Right ventricle myocardium inferior (tissue), 1 donor: ENCODE measurements around the gene MTHFD1L. TPM values are rescaled to one million over a fixed set of nuclear protein-coding genes. Genes with fewer than 3 reads are reported as not detected.
A peak's percentile ranks its signal among the peaks of the same experiment; 100 is the strongest.
"Not testable (repeated sequence)": the region's sequence is repeated elsewhere in the genome, so short reads cannot be mapped to it uniquely, and the experiment has no call there.

Source experiments
- ATAC-seq: fragments of 200-7000 bp; cut with Tn5 transposase; one replicate; pipeline ENCODE4 v1.9.1; 2020; ENCODE audit warnings: mild to moderate bottlenecking, moderate library complexity
- DNase-seq: peaks from one replicate; pipeline ENCODE4 v3.0.0; 2021; ENCODE audit errors: missing footprints
- intact Hi-C: fragments of 100-400 bp; cut with DNase I; formaldehyde crosslinking; loops from one replicate; pipeline ENCODE4 v1.11.0; 2022
- total RNA-seq: library from RNA; stranded (reverse); fragmentation: NEBNext Ultra II Directional; extraction: Animal tissue kit (Norgen Biotek cat#: 25700); gene quantifications from one replicate; pipeline ENCODE4 v1.2.1, GENCODE V29; 2021
- donor health status: DM: no; HTN: yes; CAD: no; lungs with severe emphysema.

Gene MTHFD1L
- total RNA-seq, 1 donor from 2014 or later = 3.4 TPM

GRCh38 chr6:150861448-150862168, 3.9 kb upstream of the MTHFD1L start:
- ATAC-seq, DNase-seq, intact Hi-C loops: not testable (repeated sequence)

GRCh38 chr6:150863213-150863928, 2.1 kb upstream of the MTHFD1L start:
- DNase-seq = no peak
- intact Hi-C loops = no loop called here
- ATAC-seq = no peak

GRCh38 chr6:150865043-150865405, 478 bp upstream of the MTHFD1L start:
- intact Hi-C loops = no loop called here
- ATAC-seq (no peak), DNase-seq (no peak)

- intact Hi-C loops = no loop called here
- peak; percentile 88 for DNase-seq
- ATAC-seq = peak; percentile 87
Measured at GRCh38 chr6:150866147-150866990, 867 bp downstream of the MTHFD1L start.

- intact Hi-C loops = no loop called here
- DNase-seq (no peak), ATAC-seq (no peak)
Measured at GRCh38 chr6:150866991-150867501, 1.5 kb downstream of the MTHFD1L start.

- DNase-seq (no peak), ATAC-seq (no peak)
- intact Hi-C loops = no loop called here
Measured at GRCh38 chr6:150868759-150869158, 3.3 kb downstream of the MTHFD1L start.

- DNase-seq (no peak), ATAC-seq (no peak)
- intact Hi-C loops = loop anchor here (5.0 kb wide), 1 partner anchor 57 kb away; no protein-coding TSS in a partner anchor
Measured at GRCh38 chr6:150874179-150874578, 8.7 kb downstream of the MTHFD1L start.

- ATAC-seq = no peak
- no peak for DNase-seq
- intact Hi-C loops = no loop called here
Measured at GRCh38 chr6:150875841-150876240, 10.3 kb downstream of the MTHFD1L start.

- intact Hi-C loops = no loop called here
- ATAC-seq (peak; percentile 91), DNase-seq (peak; percentile 77)
Measured at GRCh38 chr6:150876598-150876997, 11.1 kb downstream of the MTHFD1L start.

GRCh38 chr6:150877928-150878327, 12.4 kb downstream of the MTHFD1L start:
- DNase-seq (no peak), ATAC-seq (no peak)
- intact Hi-C loops = no loop called here

- DNase-seq (no peak), ATAC-seq (no peak)
- intact Hi-C loops = no loop called here
Measured at GRCh38 chr6:150878347-150879213, 13.1 kb downstream of the MTHFD1L start.

- ATAC-seq = no peak
- intact Hi-C loops = no loop called here
- DNase-seq = no peak
Measured at GRCh38 chr6:150880336-150880735, 14.8 kb downstream of the MTHFD1L start.

- ATAC-seq (peak; percentile 97), DNase-seq (no peak)
- intact Hi-C loops = no loop called here
Measured at GRCh38 chr6:150881911-150882481, 16.5 kb downstream of the MTHFD1L start.

- intact Hi-C loops = no loop called here
- no peak for ATAC-seq
Measured at GRCh38 chr6:150883521-150883920, 18.0 kb downstream of the MTHFD1L start.

GRCh38 chr6:150886155-150886554, 20.7 kb downstream of the MTHFD1L start:
- DNase-seq = no peak
- intact Hi-C loops = no loop called here

More at GRCh38 chr6:150883521-150883920, 18.0 kb downstream of the MTHFD1L start:
- no peak for DNase-seq

GRCh38 chr6:150887978-150888563, 22.6 kb downstream of the MTHFD1L start:
- intact Hi-C loops = no loop called here
- DNase-seq (no peak), ATAC-seq (no peak)

More at GRCh38 chr6:150886155-150886554, 20.7 kb downstream of the MTHFD1L start:
- no peak for ATAC-seq

GRCh38 chr6:150890346-150890745, 24.8 kb downstream of the MTHFD1L start:
- ATAC-seq (no peak), DNase-seq (no peak)
- intact Hi-C loops = no loop called here
